HG03460 (cell line): ENCODE data around the gene HNRNPLL.

Experiments used
- ATAC-seq: cut with Tn5 transposase; IDR thresholded peaks from one replicate; pipeline ENCODE4 v1.9.1; 2021; ENCODE audit not compliant: unreplicated experiment

HNRNPLL gene

DNA sequence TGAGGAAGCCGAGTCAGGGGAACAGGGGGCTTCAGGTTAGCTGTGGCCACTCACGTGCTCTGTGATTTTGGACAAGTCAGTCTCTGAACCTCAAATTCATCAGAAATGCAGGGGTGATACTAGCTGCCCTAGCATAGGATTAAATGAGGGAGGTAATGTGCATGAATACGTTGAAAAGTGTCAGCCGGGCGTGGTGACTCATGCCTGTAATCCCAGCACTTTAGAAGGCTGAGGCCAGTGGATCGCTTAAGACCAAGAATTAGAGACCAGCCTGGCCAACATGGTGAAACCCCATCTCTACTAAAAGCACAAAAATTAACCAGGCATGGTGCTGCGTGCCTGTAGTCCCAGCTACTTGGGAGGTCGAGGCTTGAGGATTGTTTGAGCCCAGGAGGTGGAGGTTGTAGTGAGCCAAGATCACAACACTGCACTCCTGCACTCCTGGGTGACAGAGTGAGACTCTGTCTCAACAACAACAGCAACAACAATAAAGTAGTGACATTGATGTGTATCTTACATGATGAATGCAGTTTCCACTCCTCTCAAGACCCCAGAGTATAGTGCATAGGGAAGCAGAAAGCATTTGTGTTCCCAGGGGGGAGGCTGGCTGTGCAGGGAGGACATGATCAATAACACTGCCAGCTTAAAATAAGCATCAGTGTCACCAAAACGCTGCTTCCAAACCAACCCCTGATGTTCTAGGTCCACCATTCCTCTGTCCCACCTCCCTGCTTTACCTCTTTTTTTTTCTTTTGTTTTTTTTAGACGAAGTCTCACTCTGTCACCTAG lies 68.8 kb downstream of the HNRNPLL start:
- ATAC-seq: no peak

DNA sequence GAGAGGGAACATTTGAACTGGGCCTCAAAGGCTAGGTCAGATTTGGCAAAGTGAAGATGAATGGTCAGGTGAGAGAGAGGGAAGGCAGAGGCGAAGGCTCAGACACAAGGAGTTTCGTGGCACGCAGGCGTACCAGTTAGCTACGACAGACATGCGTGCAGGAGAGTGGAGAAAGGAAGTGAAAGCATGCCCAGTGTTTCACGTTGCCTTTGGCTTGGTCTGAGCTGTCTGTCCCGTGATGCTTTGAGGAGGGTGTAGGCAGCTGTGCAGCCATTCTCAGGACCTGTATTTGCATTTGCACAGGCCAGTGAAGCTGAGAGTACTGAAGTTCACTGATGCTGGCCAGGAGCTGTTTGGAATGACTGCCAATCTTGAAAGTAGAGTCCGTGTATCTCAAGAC lies 69.5 kb downstream of the HNRNPLL start:
- peak; percentile 98 for ATAC-seq

DNA sequence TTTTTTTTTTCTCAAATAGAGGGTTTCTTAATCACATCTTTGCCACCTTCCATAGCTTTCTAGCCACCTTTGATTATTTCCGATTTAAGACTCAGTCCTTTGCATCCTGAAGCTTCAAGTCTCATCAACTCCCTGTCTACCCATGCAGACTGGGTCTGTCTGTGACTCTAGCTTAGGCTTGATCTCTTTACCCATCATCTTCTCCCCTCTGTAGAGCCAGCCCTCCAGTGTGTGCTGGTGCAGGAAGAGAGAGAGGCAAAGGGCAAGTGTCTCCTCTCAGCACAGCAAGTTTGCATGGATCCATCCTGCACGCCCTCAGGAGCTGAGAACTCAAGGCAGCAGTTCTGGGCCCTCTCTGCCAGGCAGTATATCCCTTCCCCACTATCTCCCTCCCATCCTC lies 70.4 kb downstream of the HNRNPLL start:
- ATAC-seq: no peak

DNA sequence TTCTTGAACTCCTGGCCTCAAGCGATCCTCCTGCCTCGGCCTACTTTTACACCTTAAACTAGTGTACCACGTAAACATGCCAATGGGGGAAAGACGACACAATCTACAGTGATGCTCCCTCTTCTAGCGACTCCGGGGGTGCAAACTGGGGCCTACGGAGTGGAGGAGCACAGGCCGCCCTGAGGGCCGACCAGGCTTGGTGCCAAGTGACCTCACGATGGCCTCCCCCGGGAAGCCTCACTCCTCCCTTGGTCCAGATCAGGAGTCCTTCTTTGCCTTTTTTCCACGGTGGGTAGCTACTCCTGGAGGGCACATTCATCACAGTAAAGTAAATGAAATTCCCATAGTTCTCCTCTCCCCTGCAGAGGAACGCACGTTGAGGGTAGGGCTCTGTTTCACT lies 73.5 kb downstream of the HNRNPLL start:
- ATAC-seq: no peak

DNA sequence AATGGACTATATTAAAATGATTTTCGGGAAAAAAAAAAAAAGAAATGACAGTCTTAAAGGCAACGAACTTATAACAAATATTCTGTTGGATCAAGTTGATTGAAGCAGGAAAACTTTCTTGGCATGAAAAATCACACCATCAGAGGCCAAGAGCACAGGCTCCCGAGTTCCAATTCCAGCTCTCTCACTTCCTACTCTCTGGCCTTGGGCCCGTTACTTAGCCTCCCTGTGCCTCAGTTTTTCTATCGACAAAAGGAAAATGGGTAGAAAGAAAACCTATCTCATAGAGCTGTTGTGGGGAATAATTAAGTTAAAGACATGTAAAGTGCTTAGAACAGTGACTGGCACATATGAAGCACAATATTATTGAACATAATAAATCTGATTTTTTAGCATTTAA lies 74.2 kb downstream of the HNRNPLL start:
- ATAC-seq: no peak

DNA sequence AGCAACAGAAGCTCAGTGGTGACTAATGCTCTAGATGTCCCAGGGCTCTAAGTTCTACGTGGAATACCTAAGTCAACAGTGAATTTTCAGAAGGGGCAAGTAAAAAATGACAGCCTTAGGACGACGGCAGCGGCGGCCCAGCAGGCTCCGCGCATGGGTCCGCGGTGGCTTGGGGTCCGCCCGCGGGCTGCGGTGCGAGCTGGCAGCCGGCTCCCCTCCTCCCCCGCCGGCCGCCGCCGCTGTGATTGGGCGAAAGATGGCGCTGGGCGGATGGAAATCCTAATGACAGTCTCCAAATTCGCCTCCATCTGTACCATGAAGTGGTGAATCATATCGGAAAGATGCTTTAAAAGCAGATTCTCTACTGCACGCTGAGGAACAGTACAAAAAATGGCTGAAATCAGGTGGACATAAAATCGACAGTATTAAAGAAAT lies 74.7 kb downstream of the HNRNPLL start:
- no peak for ATAC-seq

DNA sequence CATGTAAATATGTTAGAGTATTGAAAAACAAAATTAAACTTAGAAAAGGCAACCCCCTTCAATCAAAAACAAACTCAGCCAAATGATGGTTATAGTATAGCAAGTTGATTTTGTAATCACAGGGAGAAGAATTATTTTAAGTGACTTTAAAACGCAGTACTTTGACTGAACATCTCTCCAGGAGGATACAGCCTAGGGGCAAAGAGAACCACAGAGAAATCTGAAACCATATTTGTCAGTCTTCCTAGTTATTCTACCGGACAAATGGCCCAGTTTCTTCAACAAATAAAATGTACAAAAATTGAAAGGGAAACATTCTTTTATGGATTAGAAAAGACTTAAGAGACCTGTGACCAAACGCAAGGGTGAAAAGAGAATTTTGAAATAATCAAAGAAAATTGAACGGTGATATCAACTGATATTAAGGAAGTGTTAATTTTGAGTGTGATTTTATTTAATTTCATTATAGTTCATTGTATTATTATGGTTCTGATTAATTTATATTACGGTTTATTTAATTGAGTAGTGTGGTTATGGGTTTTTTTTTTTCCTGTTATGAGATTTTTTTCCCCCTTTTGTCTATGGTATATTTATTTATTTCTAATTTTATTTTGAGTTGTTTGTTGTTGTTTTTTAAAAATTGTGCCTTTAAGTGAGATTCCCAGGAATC lies 75.3 kb downstream of the HNRNPLL start:
- ATAC-seq: no peak

DNA sequence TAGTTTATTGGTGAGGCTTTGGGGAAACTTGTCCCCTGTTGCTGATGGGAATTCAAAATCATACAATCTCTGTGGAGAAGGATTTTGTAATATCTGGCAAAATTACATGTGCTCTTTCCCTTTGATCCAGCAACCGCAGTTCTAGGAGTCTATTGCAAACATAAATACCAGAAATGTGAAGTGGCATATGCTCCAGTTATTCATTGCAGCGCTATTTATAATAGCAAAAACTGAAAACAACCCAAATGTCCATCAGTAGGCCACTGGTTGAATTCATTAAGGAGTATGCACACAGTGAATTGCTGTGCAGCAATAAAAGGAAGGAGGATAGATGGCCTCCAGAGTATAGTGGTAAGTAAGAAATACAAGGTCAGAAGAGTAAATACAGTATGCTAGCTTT lies 76.5 kb downstream of the HNRNPLL start:
- no peak for ATAC-seq

DNA sequence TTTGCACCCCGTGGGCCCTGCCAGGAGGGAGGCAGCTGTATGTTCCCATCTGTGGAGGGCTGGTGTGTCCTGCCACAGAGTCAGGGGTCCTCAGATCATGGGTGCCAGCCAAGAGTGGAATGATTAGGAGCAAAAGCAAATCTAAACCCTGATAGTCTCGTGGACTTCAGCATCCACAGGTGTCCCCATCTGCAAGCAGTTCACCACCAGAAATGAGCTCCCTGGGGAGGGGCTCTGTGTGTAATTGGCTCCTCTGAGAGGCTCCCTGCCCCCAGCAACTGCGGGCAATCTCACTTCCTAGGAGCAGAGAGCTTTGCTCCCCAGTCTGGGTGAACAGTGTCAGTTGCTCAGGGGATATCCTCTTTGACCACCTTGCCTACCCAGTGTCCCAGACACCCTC lies 78.1 kb downstream of the HNRNPLL start:
- ATAC-seq: no peak

DNA sequence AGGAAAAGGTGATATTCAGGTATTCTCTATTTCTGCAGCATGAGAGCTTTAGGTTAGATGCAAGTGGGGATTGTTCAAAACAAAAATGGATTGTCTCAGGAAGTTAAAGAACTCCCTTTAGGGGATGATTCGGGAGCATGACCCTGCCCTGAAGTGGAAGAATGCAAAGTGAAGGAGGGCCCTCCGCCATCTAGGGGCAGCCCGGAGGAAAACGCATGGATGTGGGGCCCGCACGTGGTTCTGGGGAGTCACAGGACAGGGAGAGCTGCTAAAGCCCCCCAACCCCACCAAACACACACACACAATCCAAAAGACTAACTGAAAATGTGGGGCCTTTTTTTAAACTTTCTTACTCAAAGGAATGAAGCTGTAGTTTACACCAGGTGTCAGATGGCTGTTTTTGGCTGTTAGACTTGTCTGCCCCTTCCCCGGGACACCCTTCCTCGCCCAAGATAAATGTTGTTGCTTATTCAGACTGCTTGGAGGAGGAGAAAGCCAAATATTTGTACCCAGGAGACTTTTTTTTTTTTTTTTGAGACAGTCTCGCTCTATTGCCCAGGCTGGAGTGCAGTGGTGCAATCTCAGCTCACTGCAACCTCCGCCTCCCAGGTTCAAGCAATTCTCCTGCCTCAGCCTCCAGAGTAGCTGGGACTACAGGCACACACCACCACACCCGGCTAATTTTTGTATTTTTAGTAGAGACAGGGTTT lies 78.8 kb downstream of the HNRNPLL start:
- ATAC-seq: no peak

DNA sequence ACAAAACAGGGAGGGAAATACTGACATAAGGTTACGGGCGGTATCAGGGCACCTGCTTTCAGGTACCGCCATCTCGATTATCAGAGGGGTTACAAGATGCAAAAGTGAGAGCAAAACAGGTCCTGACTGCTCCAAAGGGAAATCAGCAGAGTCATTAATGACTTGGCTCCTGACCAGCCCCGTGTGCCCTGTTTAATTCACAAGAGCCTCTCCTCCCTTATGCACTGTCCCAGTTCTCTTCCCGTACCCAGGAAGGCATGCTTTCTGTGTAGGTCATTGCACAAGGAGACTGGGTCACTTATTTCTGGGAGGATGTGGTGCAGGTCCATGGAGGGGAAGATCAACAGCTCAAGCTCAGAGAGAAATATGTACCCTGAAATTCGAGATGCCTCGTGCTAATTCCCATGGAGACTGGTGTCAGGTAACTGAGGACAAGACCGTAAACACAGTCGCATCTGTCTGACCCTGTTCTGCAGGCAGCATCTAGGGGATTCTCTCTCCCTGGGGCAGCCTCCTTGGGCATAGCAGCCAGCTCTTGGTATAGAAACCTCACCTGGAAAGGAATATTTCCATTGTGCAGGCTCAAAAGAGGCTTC lies 79.9 kb downstream of the HNRNPLL start:
- ATAC-seq: no peak

DNA sequence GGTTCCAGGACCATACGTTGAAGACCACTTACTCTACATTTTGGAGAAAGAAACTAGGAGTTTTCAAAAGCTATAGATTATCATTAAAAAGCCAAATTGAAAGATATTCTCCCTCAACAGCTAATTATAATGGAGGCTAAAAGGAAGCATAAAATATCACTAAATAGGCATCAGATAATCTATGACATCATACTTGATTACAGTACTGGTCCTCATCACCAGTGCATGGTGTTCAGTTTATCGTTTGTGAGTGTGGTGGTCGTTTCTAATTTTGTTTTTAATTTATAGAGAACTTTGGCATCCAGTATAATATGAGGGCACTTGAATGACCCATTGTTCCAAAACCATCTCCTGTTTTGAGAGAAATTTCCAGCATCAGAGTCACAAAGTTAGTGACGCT lies 80.9 kb downstream of the HNRNPLL start:
- ATAC-seq: no peak

DNA sequence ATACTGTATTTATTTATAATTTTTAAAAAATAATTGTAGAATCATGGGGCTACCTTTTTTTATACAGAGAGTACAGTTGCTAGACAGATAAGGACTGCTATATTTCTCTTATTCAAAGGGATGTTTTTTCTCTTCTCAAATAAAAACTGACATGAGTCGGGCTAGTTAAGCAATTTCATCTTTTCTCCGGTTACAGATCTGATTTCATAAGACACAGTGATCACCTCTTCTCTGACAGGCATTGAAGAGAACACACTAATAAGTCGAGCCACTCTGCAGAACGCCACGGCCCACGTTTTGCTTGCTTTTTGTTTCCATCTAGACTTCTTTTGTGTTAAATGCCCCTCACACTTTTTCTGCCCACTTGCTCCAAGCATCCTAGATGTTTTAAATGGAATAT lies 85.4 kb downstream of the HNRNPLL start:
- no peak for ATAC-seq

DNA sequence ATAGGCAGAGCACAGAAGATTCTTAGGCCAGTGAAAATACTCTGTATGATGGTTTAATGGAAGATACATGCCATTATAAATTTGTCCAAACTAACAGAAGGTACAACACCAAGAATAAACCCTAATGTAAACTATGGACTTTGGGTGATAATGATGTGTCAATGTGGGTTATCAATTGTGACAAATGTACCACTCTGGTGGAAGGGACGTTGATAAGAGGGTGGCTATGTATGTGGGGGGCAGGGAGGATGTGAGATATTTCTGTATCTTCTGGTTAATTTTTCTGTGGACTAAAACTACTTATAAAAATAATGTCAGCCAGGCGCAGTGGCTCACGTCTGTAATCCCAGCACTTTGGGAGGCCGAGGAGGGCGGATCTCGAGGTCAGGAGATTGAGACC lies 86.2 kb downstream of the HNRNPLL start:
- ATAC-seq: no peak

DNA sequence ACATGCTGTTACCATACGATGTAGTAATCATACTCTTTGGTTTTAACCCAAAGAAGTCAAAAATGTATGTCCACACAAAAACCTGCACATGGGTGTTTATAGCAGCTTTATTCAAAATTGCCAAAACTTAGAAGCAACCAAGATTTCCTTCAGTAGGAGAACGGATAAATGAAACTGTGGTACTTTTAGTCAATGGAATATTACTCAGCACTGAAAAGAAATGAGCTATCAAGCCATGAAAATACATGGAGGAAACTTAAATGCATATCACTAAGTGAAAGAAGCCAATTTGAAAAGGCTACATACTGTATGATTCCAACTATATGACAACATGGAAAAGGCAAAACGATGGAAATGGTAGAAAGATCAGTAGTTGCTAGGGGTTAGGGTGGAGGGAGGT lies 86.6 kb downstream of the HNRNPLL start:
- no peak for ATAC-seq

DNA sequence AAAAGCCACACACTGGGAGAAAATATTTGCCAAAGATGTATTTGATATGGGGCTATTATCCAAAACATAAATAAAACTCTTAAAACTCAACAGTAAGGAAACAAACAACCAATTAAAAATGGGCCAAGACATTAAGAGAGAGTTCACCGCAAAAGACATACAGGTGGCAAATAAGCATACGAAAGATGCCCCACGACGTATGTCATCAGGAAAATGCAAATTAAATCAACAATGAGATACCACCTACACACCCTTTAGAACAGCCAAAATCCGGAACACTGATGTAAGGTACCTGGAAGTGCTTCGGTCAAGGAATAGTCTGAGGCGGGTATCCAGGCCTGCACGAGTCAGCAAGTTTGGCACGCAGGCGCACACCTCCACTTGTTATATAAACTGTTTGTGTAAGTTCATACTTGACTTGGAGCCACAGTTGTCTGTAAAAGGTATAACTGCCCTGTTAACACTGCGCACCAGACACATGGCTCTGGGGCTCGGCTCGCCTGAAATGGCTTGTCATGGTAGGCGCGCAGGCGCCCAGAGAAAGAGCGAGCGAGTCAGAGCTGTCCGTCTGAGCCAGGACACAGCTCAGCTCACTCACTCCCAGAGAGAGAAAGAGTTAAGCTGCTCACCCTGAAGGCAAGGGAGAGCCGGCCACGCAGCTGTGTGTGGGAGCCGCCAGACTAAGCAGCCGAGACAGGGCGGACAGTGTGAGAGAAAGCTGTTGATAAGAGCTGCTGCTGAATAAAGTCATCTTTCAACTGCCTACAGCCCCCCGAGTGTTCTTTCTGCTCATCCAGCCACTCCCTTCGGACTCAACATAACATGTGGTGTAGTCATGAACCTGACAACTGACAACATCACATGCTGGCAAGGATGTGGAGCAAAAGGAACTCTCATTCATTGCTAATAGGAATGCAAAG lies 87.3 kb downstream of the HNRNPLL start:
- no peak for ATAC-seq

DNA sequence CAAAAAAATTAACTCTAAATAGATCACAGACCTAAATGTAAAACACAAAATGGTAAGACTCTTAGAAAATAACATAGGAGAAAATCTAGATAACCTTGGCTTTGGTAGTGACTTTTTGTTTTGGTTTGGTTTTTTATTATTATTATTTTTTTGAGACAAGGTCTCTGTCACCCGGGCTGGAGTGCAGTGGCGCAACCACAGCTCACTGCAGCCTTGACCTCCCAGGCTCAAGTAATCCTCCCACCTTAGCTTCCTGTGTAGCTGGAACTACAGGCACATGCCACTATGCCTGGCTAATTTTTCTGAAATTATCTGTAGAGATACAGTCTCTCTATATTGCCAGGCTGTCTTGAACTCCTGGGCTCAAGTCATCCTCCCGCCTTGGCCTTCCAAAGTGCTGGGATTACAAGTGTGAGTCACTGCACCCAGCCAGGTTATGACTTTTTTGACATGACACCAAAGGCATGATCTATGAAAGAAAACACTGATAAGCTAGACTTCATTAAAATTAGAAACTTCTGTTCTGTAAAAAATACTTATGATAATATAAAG lies 88.0 kb downstream of the HNRNPLL start:
- no peak for ATAC-seq

DNA sequence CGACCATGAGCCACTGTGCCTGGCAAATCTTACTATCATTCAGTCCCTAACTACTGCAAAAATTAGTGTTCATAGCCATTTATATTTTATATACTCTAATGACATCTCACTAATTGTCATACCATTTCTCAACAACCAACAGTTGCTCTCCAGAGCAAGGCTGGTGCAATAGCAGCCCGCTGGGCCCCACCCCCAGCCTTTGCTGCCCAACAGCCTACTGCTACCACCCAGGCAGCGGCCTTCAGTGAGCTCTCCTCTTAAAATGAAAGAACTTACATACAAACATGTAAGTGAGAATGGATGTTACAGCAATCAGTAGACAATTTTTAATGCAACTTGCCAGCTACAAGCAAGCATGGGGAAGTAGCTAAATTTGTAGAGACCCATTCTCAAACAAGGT lies 90.5 kb downstream of the HNRNPLL start:
- no peak for ATAC-seq
